ENCODE results near the gene HNRNPA2B1. TPM values are rescaled to one million over a fixed set of nuclear protein-coding genes. Genes with fewer than 3 reads are reported as not detected.
"Not testable (repeated sequence)": the region's sequence is repeated elsewhere in the genome, so short reads cannot be mapped to it uniquely, and the experiment has no call there.

HNRNPA2B1 gene
- total RNA-seq, 2 donors from 2014 or later = 439 to 483 TPM

DNA sequence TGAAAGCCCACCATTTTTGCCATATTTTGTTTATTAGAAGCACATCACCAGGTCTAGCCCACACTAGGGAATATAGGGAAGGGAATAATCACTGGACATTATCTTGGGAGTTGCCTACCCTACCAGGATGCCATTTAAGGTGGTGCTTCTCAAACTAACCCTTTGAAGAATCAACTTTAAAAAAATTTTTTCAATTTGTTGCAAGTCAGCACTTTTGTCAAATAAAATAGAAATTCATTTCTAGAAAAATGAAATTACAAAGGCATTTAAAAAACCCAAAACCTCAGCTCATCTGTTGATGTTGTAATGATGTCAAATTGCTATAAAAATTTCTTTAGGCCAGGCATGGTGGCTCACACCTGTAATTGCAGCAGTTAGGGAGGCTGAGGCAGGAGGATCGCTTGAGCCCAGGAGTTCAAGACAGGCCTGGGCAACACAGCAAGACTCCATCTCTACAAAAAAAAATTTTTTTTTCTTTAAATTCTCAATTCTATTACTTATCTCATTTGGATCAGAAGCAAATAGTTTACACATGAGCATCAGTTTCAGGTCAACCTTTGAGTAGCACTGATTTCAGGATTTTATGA, 51.1 kb downstream of the HNRNPA2B1 start:
- H3K27me3 Mint-ChIP-seq (ENCODE audit: low read depth) = no peaks in the 10 kb centered on the region
- no peak overlapping the region for H3K27ac Mint-ChIP-seq
- H3K36me3 Mint-ChIP-seq (ENCODE audit: insufficient read depth in 2 of 2) = peaks cover 4 to 5% of the 10 kb centered on the region in 2 donors
- ATAC-seq (replicated peaks in 1 of 2) = no peak
- H3K4me1 Mint-ChIP-seq (ENCODE audit: low read depth) = peaks cover 23% of the 10 kb centered on the region
- no peaks in the 10 kb centered on the region for H3K9me3 Mint-ChIP-seq
- no peak for DNase-seq
- H3K4me3 Mint-ChIP-seq = no peak overlapping the region

DNA sequence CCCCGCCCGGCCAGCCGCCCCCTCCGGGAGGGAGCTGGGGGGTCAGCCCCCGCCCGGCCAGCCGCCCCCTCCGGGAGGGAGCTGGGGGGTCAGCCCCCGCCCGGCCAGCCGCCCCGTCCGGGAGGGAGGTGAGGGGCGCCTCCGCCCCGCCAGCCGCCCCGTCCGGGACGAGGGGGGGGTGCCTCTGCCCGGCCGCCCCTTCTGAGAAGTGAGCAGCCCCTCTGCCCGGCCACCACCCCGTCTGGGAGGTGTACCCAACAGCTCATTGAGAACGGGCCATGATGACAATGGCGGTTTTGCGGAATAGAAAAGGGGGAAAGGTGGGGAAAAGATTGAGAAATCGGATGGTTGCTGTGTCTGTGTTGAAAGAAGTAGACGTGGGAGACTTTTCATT, 52.2 kb downstream of the HNRNPA2B1 start:
- not testable (repeated sequence) for ATAC-seq (replicated peaks in 1 of 2); H3K27me3 Mint-ChIP-seq (ENCODE audit: low read depth); H3K36me3 Mint-ChIP-seq (ENCODE audit: insufficient read depth in 2 of 2); H3K9me3 Mint-ChIP-seq; H3K4me3 Mint-ChIP-seq; DNase-seq; H3K27ac Mint-ChIP-seq
- H3K4me1 Mint-ChIP-seq (ENCODE audit: low read depth) = peaks cover 14% of the 10 kb centered on the region

GRCh38 chr7:26147646-26148306, 52.8 kb downstream of the HNRNPA2B1 start:
- H3K27me3 Mint-ChIP-seq (ENCODE audit: low read depth); H3K4me3 Mint-ChIP-seq; H3K36me3 Mint-ChIP-seq (ENCODE audit: insufficient read depth in 2 of 2); DNase-seq; H3K9me3 Mint-ChIP-seq; ATAC-seq (replicated peaks in 1 of 2); H3K27ac Mint-ChIP-seq: not testable (repeated sequence)
- H3K4me1 Mint-ChIP-seq (ENCODE audit: low read depth) = peaks cover 14% of the 10 kb centered on the region

- no peaks in the 10 kb centered on the region for H3K9me3 Mint-ChIP-seq
- peaks cover 14% of the 10 kb centered on the region for H3K4me1 Mint-ChIP-seq (ENCODE audit: low read depth)
Measured at GRCh38 chr7:26147030-26147429, 53.5 kb downstream of the HNRNPA2B1 start.

GRCh38 chr7:26145238-26145637, 55.3 kb downstream of the HNRNPA2B1 start:
- DNase-seq = no peak
- no peak for ATAC-seq (replicated peaks in 1 of 2)
- peaks cover 7% of the 10 kb centered on the region for H3K27me3 Mint-ChIP-seq (ENCODE audit: low read depth)
- no peaks in the 10 kb centered on the region for H3K9me3 Mint-ChIP-seq
- H3K27ac Mint-ChIP-seq = no peak overlapping the region
- peaks cover 0 to 2% of the 10 kb centered on the region in 2 donors for H3K36me3 Mint-ChIP-seq (ENCODE audit: insufficient read depth in 2 of 2)
- H3K4me1 Mint-ChIP-seq (ENCODE audit: low read depth) = no peaks in the 10 kb centered on the region
- H3K4me3 Mint-ChIP-seq = no peak overlapping the region

More at GRCh38 chr7:26147030-26147429, 53.5 kb downstream of the HNRNPA2B1 start:
- Mint-ChIP-seq H3K4me3 (no peak overlapping the region), H3K27me3 (ENCODE audit: low read depth) (peaks cover 7% of the 10 kb centered on the region), H3K36me3 (ENCODE audit: insufficient read depth in 2 of 2) (peaks cover 0 to 4% of the 10 kb centered on the region in 2 donors), H3K27ac (no peak overlapping the region)
- ATAC-seq (replicated peaks in 1 of 2) (no peak), DNase-seq (no peak)

GRCh38 chr7:26144184-26145080, 56.1 kb downstream of the HNRNPA2B1 start:
- Mint-ChIP-seq H3K27me3 (ENCODE audit: low read depth) (peaks cover 7% of the 10 kb centered on the region), H3K4me1 (ENCODE audit: low read depth) (no peaks in the 10 kb centered on the region), H3K4me3 (no peak overlapping the region), H3K27ac (no peak overlapping the region), H3K9me3 (no peaks in the 10 kb centered on the region), H3K36me3 (ENCODE audit: insufficient read depth in 2 of 2) (peaks cover 0 to 2% of the 10 kb centered on the region in 2 donors)
- DNase-seq (no peak), ATAC-seq (replicated peaks in 1 of 2) (no peak)

DNA sequence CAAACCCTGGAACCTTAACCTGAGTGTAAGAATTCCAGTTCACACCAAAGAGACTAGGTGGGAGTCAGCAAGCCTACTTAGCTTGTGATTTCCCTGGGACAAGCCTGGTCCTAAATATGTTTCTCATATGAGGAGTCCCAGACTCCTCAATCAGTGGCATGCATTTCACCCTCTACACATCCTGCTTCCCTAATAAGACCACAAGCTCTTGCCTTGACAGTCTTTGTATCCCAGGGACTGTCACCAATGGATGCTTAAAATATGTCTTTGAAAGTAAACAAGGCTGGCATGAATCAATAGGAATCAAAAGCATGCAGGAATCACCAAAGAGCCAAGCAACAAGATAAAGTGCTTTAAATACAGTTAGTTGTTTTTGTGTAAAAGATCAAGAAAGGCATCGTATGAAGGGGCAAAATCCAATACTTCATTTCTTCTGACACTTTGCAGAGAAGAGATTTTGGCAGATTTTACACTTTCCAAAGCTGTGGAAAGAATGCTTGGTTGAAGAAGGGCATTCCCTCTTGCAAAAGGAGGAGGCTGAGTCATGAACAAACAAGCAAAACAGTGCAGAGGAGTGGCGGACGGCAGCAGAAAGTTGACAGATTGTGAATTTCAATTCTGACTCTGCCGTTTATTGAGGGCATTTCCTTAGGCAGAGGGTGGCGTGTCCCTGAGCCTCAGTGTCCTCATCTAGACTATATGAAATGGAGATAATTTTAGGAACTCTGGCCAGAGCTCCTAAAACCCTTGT, 57.1 kb downstream of the HNRNPA2B1 start:
- peaks cover 0 to under 1% of the 10 kb centered on the region in 2 donors for H3K36me3 Mint-ChIP-seq (ENCODE audit: insufficient read depth in 2 of 2)
- H3K27me3 Mint-ChIP-seq (ENCODE audit: low read depth) = peaks cover 7% of the 10 kb centered on the region
- H3K4me1 Mint-ChIP-seq (ENCODE audit: low read depth) = no peaks in the 10 kb centered on the region
- H3K9me3 Mint-ChIP-seq = no peaks in the 10 kb centered on the region
- DNase-seq = no peak
- ATAC-seq (replicated peaks in 1 of 2) = no peak
- no peak overlapping the region for H3K27ac Mint-ChIP-seq
- H3K4me3 Mint-ChIP-seq = no peak overlapping the region

- H3K4me1 Mint-ChIP-seq (ENCODE audit: low read depth) = no peaks in the 10 kb centered on the region
- DNase-seq (no peak), ATAC-seq (replicated peaks in 1 of 2) (no peak)
- no peaks in the 10 kb centered on the region for H3K9me3 Mint-ChIP-seq
- H3K27ac Mint-ChIP-seq = no peak overlapping the region
- H3K27me3 Mint-ChIP-seq (ENCODE audit: low read depth) = peaks cover 7% of the 10 kb centered on the region
- no peaks in the 10 kb centered on the region for H3K36me3 Mint-ChIP-seq (ENCODE audit: insufficient read depth in 2 of 2)
- no peak overlapping the region for H3K4me3 Mint-ChIP-seq
Measured at GRCh38 chr7:26141077-26141476, 59.5 kb downstream of the HNRNPA2B1 start.

- no peaks in the 10 kb centered on the region for H3K4me1 Mint-ChIP-seq (ENCODE audit: low read depth)
- DNase-seq (no peak), ATAC-seq (replicated peaks in 1 of 2) (no peak)
- no peaks in the 10 kb centered on the region for H3K9me3 Mint-ChIP-seq
- no peaks in the 10 kb centered on the region for H3K36me3 Mint-ChIP-seq (ENCODE audit: insufficient read depth in 2 of 2)
- H3K27me3 Mint-ChIP-seq (ENCODE audit: low read depth) = peaks cover 7% of the 10 kb centered on the region
- no peak overlapping the region for H3K27ac Mint-ChIP-seq
- no peak overlapping the region for H3K4me3 Mint-ChIP-seq
Measured at GRCh38 chr7:26140380-26140779, 60.2 kb downstream of the HNRNPA2B1 start.

Other genes with a start within 250 kb of the HNRNPA2B1 start
- gene NFE2L3, start 48.5 kb downstream of the HNRNPA2B1 start, total RNA-seq = 10 to 100 TPM; 18.5 to 22.2 TPM
- 100 to 1,000 TPM; 201 to 221 TPM for gene CBX3, start 999 bp upstream of the HNRNPA2B1 start, total RNA-seq
- 10 to 100 TPM; 37.4 to 41.8 TPM for gene SNX10, start 91.1 kb upstream of the HNRNPA2B1 start, total RNA-seq

Measured in activated T-cell treated with anti-CD3 and anti-CD28 coated beads, Interleukin-2, amount 50 U/mL, for 72 hours (primary cell).